Fibroblast of mammary gland (primary cell): ENCODE measurements around the gene CHD9.
"Not testable (repeated sequence)": the region's sequence is repeated elsewhere in the genome, so short reads cannot be mapped to it uniquely, and the experiment has no call there.

Source experiments
- DNase-seq: peaks from one replicate; pipeline ENCODE4 v3.0.0-alpha.2; 2010; ENCODE audit warnings: low read depth
- H3K4me3 ChIP-seq: 2 replicates; pipeline ENCODE4 v1.5.1; 2011; ENCODE audit warnings: low read depth, mild to moderate bottlenecking, low read length, moderate library complexity; ENCODE audit not compliant: control insufficient read depth
- CTCF ChIP-seq: conservative IDR thresholded peaks from 2 replicates; pipeline ENCODE4 v1.5.1; 2011; ENCODE audit warnings: low read depth, low read length, inconsistent platforms; ENCODE audit not compliant: control insufficient read depth, insufficient read depth

The CHD9 gene

DNA sequence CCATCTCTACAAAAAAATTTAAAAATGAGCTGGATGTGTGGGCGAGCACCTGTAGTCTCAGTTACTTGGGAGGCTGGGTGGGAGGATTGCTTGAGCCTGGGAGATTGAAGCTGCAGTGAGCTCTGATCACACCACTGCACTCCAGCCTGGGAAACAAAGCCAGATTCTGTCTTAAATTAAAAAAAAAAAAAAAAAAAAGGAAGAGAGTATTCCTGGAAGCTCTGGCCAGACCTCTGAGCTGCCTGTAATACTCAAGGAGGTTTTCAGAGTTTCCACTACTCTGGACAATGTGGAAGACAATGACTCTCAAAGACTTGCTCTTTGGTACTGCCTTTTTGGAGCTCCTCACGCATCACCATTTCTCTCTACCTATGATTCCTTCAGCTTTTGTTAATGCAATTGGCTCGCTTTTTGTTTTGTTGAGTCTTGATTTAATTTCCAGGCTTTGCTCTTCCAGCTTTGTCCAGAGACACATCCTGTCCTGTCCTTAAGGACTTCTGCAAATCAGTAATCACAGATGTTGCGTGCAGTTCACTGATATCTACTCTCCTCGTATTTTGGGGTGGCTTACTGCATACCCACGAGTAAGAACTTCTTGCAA, 10.8 kb downstream of the CHD9 start:
- H3K4me3 ChIP-seq: no peak overlapping the region
- TF ChIP-seq CTCF: no peak
- DNase-seq: peak; percentile 38

- no peak for DNase-seq
- no peak for TF ChIP-seq CTCF
- H3K4me3 ChIP-seq: no peak overlapping the region
Observed at GRCh38 chr16:53067675-53068074, 12.9 kb downstream of the CHD9 start.

DNA sequence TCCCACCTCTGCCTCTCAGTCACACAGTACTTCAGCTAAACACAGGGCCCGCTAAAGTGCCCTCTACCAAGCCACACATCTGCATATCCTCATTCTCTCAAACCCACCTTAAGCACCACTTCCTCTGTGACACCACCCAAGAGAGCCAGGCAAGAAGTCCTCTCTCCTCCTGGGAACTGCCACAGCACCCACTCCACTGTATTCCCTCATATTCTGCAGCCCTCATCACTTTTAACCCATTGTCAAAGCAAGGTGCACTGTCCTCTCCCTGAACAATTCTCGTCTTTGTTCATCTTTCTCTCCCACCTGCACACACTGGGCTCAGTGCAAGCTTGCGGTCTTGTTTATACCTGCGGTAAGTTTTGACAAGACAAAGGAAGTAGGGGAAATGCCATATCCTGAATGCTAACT, 13.6 kb downstream of the CHD9 start:
- no peak for DNase-seq

DNA sequence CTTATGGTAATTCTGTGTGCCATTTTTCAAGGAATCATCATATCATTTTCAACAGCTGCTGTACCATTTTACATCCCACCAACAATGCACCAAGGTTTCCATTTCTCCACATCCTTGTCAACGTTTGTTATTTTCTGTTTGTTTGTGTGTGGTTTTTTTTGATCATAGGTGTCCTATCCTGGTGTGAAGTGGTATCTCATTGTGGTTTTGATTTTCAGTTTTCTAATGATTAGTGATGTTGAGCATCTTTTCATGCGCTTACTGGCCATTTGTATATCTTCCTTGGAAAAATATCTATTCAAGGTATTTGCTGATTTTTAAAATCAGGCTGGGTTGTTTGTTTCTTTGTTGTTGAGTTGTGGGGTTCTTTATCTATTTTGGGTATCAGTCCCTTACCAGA, 15.0 kb downstream of the CHD9 start:
- H3K4me3 ChIP-seq: no peak overlapping the region
- TF ChIP-seq CTCF: no peak
- DNase-seq: no peak

More for the DNA sequence above, 13.6 kb downstream of the CHD9 start:
- no peak for TF ChIP-seq CTCF
- no peak overlapping the region for H3K4me3 ChIP-seq

GRCh38 chr16:53071748-53072301, 17.0 kb downstream of the CHD9 start:
- TF ChIP-seq CTCF: no peak

DNA sequence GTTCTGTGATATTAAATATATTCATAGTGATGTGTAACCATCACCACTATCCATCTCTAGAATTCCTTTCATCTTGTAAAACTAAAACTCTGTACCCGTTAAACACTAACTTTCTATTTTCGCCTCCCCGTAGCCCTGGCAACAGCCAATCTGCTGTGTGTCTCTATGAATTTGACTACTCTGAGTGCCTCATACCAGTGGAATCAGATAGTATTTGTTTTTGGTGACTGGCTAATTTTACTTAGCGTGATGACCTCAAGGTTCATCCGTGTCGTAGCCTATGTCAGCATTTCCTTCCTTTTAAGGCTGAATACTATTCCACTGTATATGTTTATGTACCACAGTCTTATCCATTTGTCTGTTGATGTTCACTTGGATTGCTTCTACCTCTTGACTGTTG, 18.2 kb downstream of the CHD9 start:
- DNase-seq: no peak
- TF ChIP-seq CTCF: no peak
- no peak overlapping the region for H3K4me3 ChIP-seq

More at GRCh38 chr16:53071748-53072301, 17.0 kb downstream of the CHD9 start:
- no peak overlapping the region for H3K4me3 ChIP-seq
- no peak for DNase-seq

GRCh38 chr16:53074296-53074695, 19.5 kb downstream of the CHD9 start:
- not testable (repeated sequence) for H3K4me3 ChIP-seq, DNase-seq

GRCh38 chr16:53075461-53075860, 20.7 kb downstream of the CHD9 start:
- not testable (repeated sequence) for DNase-seq, H3K4me3 ChIP-seq
